Calu3 (cell line): ENCODE results near the gene NT5DC2. TPM values are rescaled to one million over a fixed set of nuclear protein-coding genes. Genes with fewer than 3 reads are reported as not detected.

Experiments
- BruUV-seq: library from RNA; stranded (reverse); fragments of 400-500 nt; replicated peaks from 2 replicates; lab custom pipeline; 2021; lab: Mats Ljungman, UMichigan
- CTCF ChIA-PET: fragments of 300-600 bp; sonication (Branson Sonifier 250); formaldehyde crosslinking; loops from one replicate; lab custom pipeline; 2022; ENCODE audit warnings: antibody characterized with exemption; lab: Charles Lee
- DNase-seq: peaks from one replicate; pipeline ENCODE4 v3.0.0; 2022
- H3K27ac Mint-ChIP-seq: one replicate; pipeline ENCODE4 v1.8.0; 2022; ENCODE audit warnings: mixed read lengths; ENCODE audit not compliant: unreplicated experiment
- H3K27me3 Mint-ChIP-seq: one replicate; pipeline ENCODE4 v1.8.0; 2022; ENCODE audit warnings: mixed read lengths; ENCODE audit not compliant: unreplicated experiment
- H3K36me3 Mint-ChIP-seq: one replicate; pipeline ENCODE4 v1.8.0; 2022; ENCODE audit warnings: mild to moderate bottlenecking, moderate library complexity, mixed read lengths; ENCODE audit not compliant: insufficient read depth, unreplicated experiment
- H3K4me1 Mint-ChIP-seq: one replicate; pipeline ENCODE4 v1.8.0; 2022; ENCODE audit warnings: mild to moderate bottlenecking, low read depth, mixed read lengths; ENCODE audit not compliant: unreplicated experiment
- H3K4me3 Mint-ChIP-seq: one replicate; pipeline ENCODE4 v1.8.0; 2022; ENCODE audit warnings: mild to moderate bottlenecking, low read depth, moderate library complexity, mixed read lengths; ENCODE audit not compliant: unreplicated experiment
- H3K9me3 Mint-ChIP-seq: one replicate; pipeline ENCODE4 v1.8.0; 2022; ENCODE audit warnings: low read depth, mixed read lengths; ENCODE audit not compliant: unreplicated experiment
- CTCF ChIP-seq: fragments of 200-600 bp; IDR thresholded peaks from one replicate; pipeline ENCODE4 v1.8.0; 2022; ENCODE audit warnings: antibody characterized with exemption; ENCODE audit not compliant: unreplicated experiment
- intact Hi-C: fragments of 100-400 bp; cut with micrococcal nuclease; formaldehyde crosslinking; loops from one replicate; pipeline ENCODE4 v1.10.0; 2022; ENCODE audit not compliant: unreplicated experiment
- total RNA-seq: library from RNA; stranded (reverse); gene quantifications from 2 replicates; pipeline ENCODE4 v1.2.3, GENCODE V29; 2022

The NT5DC2 gene
- total RNA-seq, 1 experiment from 2014 or later = 146 TPM

- no TSS peak for BruUV-seq
- H3K27me3 Mint-ChIP-seq = no peaks in the 10 kb centered on the region
- no peaks in the 10 kb centered on the region for H3K9me3 Mint-ChIP-seq
- peaks cover 30% of the 10 kb centered on the region for H3K36me3 Mint-ChIP-seq
- no peak overlapping the region for H3K27ac Mint-ChIP-seq
- peaks cover 28% of the 10 kb centered on the region for H3K4me1 Mint-ChIP-seq
- DNase-seq = no peak
- intact Hi-C loops = no loop called here
- CTCF ChIA-PET = no interaction called here
- no peak for TF ChIP-seq CTCF
- H3K4me3 Mint-ChIP-seq = no peak overlapping the region
Measured at GRCh38 chr3:52541050-52541449, 7.4 kb upstream of the NT5DC2 start.

- Mint-ChIP-seq H3K4me3 (peak overlapping the region; percentile 22), H3K36me3 (peaks cover 38% of the 10 kb centered on the region), H3K27ac (peak overlapping the region; percentile 34), H3K27me3 (no peaks in the 10 kb centered on the region), H3K9me3 (no peaks in the 10 kb centered on the region), H3K4me1 (peaks cover 28% of the 10 kb centered on the region)
- intact Hi-C loops = loop anchor here (10.0 kb wide), 1 partner anchor 146 kb away; the partner anchor contains the start of genes GNL3 and PBRM1
- no TSS peak for BruUV-seq
- CTCF ChIA-PET = interaction anchor here (0.5 to 0.9 kb wide), 3 partner anchors 11 to 67 kb away, joined by 4 to 5 read pairs (median 4); no protein-coding TSS in a partner anchor
- DNase-seq = no peak
- TF ChIP-seq CTCF = no peak
Measured at GRCh38 chr3:52539010-52539653, 5.5 kb upstream of the NT5DC2 start.

GRCh38 chr3:52537726-52538421 is 4.2 kb upstream of the NT5DC2 start:
- Mint-ChIP-seq H3K27ac (peak overlapping the region; percentile 42), H3K27me3 (no peaks in the 10 kb centered on the region), H3K4me3 (peak overlapping the region; percentile 74), H3K4me1 (peaks cover 28% of the 10 kb centered on the region), H3K36me3 (peaks cover 46% of the 10 kb centered on the region), H3K9me3 (no peaks in the 10 kb centered on the region)
- CTCF ChIA-PET = no interaction called here
- DNase-seq = no peak
- intact Hi-C loops = loop anchor here (10.0 kb wide), 1 partner anchor 147 kb away; the partner anchor contains the start of genes GNL3 and PBRM1
- no TSS peak for BruUV-seq
- TF ChIP-seq CTCF = no peak

GRCh38 chr3:52537165-52537620 is 3.5 kb upstream of the NT5DC2 start:
- Mint-ChIP-seq H3K4me3 (peak overlapping the region; percentile 74), H3K4me1 (peaks cover 28% of the 10 kb centered on the region), H3K27me3 (no peaks in the 10 kb centered on the region), H3K36me3 (peaks cover 53% of the 10 kb centered on the region), H3K27ac (peak overlapping the region; percentile 42), H3K9me3 (no peaks in the 10 kb centered on the region)
- CTCF ChIA-PET = no interaction called here
- intact Hi-C loops = loop anchor here (10.0 kb wide), 1 partner anchor 148 kb away; the partner anchor contains the start of genes GNL3 and PBRM1
- TSS peak; percentile 76 for BruUV-seq
- TF ChIP-seq CTCF = no peak
- no peak for DNase-seq
